ENCODE data around the gene GALNT9.
"Not testable (repeated sequence)": the region's sequence is repeated elsewhere in the genome, so short reads cannot be mapped to it uniquely, and the experiment has no call there.

GALNT9 gene

DNA sequence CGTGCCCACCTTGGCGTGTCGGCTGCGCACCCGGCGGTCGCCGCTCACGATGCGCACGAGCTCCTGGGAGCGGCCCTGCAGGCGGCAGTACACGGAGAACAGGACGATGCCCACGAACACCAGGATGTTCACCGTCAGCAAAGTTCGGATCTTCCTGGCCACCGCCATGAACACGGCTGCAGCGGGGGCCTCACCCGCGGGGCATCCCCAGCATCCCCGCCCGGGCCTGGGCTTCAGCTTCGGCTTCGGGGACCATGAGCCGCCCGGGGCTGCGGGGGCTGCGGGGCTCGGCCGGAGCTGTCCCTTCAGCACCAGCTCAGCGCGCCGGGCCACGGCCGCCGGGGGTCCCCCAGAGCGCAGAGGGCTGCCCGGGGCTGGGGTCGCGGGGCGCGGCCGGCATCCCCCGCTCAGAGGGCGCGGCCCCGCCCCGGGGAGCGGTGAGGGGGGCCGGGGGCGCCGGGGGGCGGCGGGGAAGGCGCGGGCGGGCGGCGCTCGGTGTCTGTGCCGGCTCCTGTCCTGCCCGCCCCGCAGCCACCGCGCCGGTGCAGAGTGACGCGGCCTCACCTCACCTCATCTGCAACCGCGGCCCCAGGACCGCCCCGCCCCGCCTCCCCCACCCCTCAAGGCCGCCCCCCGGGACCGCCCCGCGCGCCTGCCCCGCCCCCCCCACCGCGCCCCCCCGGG is at the start of gene GALNT9:
TSS of gene GALNT9 (minus strand) at position 554 of the 684 bp plus-strand sequence. CDS start at position 168, 386 bp downstream.
- DNase-seq (ENCODE audit: low spot score) = no peak

DNA sequence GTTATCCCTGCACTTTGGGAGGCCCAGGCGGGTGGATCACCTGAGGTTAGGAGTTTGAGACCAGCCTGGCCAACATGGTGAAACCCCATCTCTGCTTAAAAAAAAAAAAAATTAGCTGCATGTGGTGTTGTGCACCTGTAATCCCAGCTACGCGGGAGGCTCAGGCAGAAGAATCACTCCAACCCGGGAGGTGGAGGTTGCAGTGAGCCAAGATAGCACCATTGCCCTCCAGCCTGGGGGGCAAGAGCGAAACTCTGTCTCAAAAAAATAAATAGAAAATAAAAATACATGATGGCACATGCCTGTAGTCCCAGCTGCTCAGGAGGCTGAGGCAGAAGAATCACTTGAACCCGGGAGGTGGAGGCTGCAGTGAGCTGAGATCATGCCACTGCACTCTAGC is 49.7 kb upstream of the GALNT9 start:
- not testable (repeated sequence) for DNase-seq (ENCODE audit: low spot score)

DNA sequence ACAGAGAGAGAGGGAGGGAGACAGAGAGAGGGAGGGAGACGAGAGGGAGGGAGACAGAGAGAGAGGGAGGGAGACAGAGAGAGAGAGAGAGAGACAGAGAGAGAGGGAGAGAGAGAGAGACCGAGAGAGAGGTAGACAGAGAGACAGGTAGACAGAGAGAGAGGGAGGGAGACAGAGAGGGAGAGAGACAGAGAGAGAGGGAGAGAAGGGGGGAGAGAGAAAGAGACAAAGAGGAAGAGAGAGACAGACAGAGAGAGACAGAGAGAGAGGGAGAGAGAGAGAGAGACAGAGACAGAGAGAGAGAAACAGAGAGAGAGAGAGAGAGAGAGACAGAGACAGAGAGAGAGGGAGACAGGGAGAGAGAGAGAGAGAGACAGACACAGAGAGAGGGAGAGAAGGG is 47.8 kb upstream of the GALNT9 start:
- no peak for DNase-seq (ENCODE audit: low spot score)

DNA sequence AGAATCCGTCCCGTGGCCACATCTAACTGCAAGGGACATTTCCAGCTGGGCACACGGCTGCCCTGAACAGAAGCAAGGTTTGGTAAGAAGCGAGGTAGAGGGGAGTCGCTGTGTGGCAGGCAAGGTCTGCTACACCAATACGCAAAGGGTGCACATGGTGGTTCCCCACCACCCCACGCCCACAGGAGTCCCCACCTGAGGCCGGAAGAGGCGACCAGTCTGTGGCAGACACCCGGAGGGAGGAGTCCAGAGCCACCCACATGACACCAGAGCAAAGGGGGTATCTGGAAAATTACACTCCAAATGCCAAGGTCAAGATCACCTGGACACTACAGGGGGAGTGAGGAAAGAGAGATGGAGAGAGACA is 47.1 kb upstream of the GALNT9 start:
- DNase-seq (ENCODE audit: low spot score) = no peak

DNA sequence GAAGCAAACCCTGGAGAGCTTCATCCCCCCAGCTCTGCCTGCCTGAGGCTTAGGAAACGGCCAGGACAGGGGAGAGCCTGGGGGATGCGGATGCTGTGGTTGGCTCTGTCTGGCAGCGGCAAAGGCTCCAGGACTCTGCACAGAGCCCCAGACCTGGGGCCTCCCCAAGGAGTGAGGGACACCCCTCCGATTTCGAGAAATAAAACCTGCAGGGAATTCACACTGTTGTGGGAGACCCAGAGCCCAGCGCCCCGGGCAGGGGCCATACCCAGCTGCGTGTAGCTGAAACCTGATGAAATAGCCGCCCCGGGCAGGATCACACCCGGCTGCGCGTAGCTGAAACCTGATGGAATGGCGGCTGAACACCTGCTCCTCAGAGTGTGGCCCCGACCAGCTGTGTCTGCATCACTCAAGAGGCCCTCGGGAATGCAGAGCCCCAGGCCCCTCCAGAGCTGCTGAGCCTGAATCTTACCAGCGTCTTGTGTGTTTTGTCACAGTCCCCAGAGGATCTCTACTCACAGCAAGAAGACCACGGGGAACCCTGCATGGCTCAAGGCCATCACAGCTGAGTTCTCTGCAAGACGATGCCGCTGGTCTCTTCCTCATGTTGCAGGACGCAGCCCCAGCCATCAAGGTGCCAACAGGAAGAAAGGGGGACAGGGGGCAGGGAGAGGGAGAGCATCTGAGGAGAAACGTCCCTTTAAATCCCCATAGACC is 46.5 kb upstream of the GALNT9 start:
- DNase-seq (ENCODE audit: low spot score) = no peak

DNA sequence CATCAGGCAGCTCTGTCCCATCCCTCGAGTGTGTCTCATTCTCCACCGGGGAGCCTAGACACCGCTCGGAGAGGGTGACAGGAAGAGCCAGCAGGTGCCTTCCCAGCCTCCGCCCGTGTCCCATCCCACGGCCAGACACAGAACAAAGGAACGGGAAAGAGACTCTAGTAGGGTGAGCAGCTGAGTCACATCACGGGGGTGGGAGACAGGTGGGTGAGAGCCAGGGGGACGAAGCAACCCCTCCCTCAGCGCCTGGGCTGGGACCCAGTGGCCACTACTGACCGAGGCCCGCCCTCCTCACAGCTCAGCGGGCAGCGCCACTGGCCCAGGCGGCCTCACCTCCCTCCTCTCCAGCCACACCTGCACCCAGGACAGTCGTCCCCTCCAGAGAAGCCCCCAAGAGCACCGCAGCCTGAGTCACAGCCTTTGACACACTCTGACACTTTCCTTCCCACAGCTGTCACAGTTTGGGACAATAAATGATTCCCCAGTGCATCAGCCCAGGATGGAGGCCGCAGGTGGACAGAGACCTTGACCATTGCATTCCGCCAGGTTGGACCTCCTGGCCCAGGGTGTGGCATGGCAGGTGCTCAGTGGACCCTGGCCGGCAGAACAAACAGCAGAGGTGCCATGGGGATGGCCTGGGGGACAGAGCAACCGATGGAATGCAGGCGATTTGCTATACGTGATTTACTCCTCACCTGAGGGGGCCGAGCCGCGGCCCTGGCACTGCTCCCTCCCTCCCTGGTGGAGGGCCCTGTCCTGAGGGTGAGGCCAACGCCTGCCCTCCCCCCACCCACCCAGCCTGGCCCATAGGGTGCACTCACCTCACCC is 45.4 kb upstream of the GALNT9 start:
- no peak for DNase-seq (ENCODE audit: low spot score)

DNA sequence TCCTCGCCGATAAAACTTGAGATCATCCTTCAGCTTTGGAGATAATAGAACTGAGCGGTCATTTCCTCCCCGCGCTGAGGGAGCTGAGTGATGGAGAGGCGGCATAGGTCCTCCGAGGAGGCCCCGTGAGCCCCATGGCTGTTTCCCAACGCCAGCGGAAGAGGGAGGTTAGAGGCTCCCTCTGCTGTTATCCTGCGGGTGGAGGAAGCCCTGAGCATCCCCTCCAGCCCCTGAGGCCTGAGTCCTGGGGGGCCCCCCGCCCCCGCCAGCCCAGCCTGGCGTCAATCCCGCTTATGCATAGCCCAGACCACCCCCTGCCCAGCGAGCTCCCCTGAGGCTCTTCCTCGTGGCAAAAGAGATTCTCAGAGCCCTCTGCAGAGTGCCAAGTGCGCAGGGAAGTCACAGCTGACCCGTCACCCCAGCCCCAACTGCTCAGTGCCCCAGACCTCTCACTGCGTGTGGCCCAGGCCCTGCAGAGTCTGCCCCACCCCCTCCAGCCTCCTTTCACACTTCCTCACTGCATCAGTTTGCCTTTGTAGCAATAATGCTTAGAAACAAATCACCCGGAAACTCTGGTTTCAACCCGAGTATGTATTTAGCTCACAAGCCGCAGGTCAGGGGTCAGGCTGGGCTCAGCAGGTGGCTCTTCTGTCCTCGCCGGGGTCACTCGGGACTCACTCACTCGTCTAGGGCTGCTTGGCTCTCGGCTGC is 44.7 kb upstream of the GALNT9 start:
- DNase-seq (ENCODE audit: low spot score) = no peak

DNA sequence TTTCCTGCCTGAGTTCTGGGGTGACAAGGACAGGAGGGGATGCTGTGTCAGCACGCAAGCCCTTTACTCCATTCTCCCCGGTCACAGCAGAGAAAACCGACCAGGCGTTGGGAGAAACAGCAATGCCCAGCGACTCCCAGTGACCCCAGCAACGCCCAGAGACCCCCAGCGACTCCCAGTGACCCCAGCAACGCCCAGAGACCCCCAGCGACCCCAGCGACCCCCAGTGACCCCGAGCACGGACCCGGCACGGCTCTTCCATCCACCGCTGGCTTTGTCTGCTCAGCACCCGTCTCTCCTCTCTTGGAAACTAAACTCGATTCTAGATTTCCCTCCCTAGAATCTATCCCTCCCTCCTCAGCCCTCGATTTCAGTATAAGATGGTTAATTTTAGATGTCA is 38.5 kb upstream of the GALNT9 start:
- DNase-seq (ENCODE audit: low spot score) = no peak

DNA sequence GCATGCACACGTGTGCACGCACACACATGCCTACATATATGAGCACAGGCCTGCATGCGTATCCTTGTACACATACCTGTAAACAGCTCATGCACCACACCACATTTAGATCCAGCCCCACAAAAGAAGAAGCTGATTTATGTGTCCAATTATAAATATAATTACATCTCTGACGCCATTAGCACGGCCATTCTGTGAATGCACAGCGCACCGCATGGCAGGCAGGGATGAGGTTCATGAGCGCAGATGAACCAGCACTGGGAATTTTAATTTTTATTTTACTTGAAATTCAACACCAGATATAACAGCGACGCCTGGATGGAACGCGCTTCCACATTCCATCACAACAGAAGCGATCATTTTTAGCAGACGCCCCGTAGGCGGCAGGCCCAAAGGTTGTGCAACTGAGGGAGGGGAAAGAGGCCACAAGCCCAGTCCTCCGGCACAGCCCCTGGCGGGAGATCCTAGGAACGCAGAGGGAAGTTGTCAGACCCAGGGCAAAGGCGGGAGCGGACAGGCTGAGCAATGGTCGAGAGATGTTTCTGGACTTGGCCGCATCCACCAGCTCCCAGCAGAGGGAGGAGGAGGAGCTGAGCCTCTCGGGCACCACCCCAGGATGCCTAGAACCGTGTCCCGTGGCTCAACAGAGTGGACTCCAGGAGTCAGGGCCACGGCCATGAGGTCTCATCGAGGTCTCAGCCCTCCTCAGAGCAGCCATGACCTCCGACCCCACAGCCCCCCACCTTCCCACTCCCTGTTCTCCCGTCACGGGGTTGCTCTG is 37.9 kb upstream of the GALNT9 start:
- DNase-seq (ENCODE audit: low spot score) = no peak

DNA sequence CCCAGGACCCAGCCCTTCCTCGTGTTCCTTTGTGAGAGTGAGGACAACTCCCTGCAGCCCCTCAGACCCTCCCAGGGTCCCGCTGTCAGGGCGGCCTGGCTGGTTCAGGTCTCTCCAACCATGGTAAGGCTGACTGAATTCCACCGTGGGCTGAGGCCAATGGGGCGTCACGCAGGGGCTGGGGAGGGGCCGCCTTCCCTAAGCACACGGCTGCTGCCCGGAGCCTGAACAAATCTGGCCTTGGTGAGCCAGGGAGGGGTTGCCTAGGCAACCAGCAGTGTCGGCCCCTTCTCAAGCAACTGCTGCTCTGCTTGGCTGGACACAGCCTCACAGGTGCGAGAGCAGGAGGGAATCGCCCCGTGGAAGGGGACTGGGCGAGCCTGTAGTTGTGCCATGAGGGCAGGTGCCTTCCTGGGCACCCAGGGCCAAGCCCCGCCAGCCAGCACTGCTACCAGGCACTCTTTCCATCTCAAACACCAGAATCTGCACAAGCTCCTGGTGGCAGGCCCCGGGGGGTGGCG is 37.0 kb upstream of the GALNT9 start:
- DNase-seq (ENCODE audit: low spot score) = no peak

DNA sequence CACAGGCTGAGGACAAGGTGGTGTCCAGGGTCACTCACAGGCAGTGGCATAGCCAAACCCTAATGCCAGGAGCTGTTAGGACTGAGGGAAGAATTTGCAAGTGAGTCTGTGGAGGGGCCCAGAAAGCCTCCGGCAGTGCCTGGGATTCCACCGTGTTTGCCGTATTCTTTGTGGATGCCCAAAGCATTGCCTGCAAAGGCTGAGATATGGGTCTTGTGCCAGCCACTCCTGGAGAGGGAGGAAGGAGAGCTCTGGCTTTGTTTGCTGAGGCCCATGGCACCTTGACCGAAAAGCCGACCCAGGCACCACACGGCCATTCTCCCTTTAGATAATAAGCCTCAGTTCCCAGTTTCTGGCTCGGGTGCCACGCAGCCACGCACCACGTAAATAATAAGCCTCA is 35.8 kb upstream of the GALNT9 start:
- DNase-seq (ENCODE audit: low spot score) = no peak

DNA sequence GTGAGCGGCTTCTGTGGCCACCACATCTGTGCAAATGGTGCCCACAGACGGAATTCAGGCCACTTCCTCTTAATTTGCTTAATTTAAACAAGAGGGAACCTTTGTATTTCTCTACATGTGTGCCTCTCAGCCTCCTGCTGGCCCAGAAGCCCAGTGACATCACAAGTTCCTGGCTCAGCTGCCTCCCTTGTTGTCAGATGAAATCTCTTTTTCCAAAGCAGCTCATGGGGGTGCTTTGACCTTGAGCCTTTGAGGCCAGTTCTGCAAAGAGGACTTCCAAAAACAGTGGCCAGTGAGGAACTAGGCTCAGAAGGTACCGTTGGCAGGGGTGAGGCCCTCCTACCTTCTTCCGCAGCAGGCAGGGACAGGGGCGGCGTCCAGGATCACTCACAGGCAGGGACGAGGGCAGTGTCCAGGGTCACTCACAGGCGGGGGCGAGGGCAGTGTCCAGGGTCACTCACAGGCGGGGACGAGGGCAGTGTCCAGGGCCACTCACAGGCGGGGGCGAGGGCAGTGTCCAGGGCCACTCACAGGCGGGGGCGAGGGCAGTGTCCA is 35.0 kb upstream of the GALNT9 start:
- no peak for DNase-seq (ENCODE audit: low spot score)

DNA sequence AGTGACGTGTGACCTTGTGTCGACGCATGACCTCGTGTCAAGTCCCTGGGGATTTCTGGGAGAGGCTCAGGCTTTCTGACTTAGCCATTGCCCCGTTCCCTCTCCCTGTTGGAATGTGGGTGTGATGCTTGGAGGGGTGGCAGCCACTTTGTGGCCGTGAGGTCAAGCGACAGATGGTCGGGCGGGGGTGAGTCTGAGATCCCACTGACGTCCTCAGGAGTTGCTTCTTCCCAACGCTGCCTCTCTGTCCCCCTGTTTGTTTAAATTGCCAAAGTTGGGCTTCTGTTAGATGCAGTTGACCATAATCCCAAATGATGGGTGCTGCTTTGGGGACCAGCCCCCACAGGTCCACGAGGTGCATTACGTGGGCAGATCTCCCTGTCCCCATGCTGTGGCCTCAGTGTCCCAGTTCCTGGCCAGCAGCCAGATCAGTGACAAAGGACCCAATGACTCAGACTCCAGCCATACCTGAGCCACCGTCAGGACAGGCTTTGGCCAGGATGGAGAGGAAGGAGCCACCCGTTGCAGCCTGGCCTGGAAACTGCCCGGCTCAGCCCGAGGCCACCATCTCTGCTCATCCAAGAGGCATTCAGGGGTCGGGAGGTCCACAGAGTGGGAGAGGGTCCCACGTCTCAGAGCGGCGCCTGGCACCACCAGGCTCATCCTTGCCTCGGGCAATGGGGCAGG is 34.4 kb upstream of the GALNT9 start:
- DNase-seq (ENCODE audit: low spot score) = no peak

DNA sequence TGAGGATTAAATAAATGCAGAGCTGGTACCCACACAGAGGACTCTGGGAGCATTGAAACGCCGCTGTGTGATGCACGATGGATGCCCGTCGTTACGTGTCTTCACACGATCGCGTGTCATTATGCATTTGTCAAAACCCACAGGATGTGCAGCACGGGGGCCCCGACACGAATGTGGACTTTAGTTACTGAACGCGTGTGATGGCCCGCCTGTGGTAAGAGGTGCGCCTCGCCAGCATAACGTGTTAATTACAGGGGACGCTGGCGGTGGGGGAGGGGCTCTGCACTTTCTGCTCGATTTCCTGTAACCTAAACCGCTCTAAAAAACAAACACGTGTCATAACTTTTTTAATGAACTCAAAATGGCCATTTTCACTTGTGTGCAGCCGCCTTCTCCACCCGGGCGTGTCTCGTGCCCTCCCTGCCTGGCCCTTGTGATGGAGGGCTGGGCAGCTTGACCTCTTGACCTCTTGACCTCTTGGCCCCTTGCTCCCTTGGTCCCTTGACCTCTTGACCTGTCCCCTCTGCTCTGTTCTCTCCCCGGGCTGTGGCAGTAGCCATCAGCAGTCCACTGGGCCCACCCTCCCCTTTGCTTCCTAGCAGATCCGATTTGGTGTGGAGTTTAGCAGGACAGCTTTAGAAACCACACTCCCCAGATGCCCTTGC is 33.7 kb upstream of the GALNT9 start:
- DNase-seq (ENCODE audit: low spot score) = no peak

DNA sequence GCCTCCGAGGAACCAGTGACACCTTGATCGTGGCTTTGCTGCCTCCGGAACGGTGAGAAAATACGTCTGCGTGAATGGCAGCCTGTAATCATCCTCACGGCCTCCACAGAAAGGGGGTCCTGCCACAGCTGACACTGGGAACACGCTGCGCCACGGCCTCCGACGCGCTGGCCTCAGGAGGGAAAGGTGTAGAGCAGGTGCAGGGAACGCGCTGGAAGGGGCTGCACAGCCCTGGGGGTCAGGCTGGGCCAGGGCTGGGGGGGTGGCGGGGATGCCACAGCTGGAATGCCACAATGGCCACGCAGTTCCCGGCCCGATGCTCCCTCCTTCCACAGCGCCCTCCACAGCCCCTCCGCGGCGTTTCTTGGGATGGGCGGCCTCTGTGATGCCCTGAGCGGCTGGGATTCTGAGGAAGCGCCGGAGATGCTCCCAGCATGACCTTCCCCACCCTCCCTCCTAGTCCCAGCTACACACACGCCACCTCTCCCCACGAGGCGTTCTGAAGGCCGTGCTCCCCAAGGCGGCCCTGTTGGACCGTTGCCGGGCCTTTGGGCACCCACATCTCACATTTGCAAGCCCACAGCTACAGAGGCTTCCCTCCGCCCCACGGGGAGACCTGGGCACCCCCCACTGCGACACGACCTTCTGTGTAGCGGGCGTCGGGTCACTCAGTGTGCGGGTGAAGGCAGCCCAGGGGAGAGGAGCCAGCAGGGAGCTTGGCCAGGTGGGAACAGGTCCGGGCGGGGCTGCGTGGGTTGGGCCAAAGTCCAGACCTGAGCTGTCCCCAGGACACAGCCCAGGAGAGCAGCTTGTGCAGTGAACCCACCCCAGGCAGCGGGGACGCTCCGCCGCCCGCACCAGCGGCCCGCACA is 31.8 kb upstream of the GALNT9 start:
- no peak for DNase-seq (ENCODE audit: low spot score)

DNA sequence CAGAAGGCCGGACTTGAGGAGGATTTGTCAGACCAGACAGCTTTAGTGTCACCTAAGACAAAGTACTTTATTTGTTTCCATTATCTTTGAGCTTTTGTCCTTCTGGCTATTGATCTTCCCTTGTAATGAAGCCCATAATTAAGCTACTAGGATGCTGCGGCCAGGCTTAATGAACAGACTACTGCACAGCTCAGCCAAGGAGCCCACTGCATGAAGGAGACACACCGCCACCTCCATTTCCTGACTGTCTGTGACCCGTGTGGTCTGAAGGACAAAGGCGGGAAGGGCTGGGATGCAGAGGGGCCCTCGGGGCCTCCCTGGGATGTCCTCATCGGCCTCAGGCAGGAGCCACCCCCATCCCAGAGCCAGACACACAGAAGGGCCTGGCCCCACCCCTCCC is 31.0 kb upstream of the GALNT9 start:
- DNase-seq (ENCODE audit: low spot score) = no peak

DNA sequence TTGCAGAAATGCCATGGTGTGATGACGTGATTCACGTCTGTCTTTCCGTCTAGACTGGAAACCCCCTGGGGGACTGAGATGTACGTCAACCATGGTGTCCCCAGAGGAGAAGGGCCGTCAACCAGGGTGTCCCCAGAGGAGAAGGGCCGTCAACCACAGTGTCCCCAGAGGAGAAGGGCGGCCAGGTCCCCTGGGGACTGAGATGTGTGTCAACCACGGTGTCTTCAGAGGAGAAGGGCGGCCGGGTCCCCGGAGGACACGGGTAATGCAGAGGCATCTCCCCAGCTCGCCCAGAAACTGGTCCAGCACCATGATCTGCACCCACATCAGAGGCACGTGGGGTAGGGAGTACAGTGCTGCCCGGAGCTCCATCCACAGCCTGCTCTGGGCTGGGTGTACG is 30.6 kb upstream of the GALNT9 start:
- DNase-seq (ENCODE audit: low spot score) = no peak

DNA sequence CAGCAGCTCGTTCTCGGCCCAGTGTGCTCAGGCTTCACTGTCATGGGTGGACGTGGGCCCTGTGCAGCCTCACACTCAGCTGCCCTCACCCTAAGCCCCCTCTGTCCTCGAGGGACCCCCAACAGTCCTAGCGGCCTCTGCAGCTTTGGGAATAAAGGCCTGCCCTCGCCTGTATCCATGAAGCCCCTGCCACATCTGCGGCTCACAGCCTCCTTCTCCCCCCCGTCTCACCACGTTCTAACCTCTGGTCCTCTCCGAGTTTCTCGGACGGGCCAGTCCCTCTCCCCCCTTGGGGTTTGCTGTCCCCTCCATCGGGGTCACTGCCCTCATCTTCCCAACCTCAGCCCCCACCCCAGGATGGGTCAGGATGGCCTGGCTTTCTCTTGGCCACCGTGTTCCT is 30.2 kb upstream of the GALNT9 start:
- no peak for DNase-seq (ENCODE audit: low spot score)
